Effector CD8-positive, alpha-beta T cell (primary cell): Measurements from ENCODE around the gene SAFB.
A peak's percentile ranks its signal among the peaks of the same experiment; 100 is the strongest.

Experiments
- DNase-seq: peaks from one replicate; lab custom pipeline; 2025; lab: John Stamatoyannopoulos, UW
- total RNA-seq, 4 experiments: gene quantifications; one replicate each; lab custom pipeline; 2026; lab: John Stamatoyannopoulos, UW

SAFB gene
- 146 to 181 (median 158) reads per million in 4 experiments for total RNA-seq

DNA sequence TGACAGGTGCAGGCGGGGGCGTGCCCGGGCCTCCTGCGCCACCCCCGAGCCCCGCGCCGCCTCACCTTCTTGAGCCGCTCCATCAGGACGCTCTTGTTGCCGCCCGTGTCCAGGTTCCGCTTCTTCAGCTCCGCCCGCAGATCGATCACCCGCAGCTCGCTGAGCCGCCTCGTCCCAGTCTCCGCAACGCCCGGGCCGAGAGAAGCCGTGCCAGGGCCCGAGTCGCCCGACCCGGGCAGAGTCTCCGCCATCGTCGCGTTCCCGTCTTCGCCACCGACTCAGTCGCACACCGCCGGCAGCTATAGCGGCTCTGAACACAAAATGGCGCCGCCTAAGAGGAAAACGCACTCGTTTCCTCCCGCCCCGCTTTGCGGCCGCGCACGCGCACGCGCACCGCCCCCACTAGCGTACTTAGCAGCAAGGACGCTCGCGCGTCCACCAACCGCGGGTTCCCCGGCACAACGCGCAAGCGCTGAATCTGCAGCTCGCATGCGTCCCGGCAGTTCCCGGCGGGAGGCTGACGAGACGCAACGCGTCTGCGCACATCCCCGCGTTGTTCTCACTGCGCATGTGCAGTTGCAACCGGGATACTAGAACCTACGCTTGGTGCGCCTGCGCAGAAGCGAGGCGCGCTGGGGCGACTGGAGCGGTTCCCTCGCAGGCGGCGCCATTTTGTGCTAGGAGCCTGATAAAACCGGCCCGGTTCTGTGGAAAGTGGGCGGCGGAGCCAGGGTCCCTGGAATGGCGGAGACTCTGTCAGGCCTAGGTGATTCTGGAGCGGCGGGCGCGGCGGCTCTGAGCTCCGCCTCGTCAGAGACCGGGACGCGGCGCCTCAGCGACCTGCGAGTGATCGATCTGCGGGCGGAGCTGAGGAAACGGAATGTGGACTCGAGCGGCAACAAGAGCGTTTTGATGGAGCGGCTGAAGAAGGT is at the start of gene SAFB, which contains the start of gene SAFB2:
TSS of gene SAFB (plus strand) at position 619 of the 932 bp plus-strand sequence. CDS start at position 742, 123 bp downstream.
TSS of gene SAFB2 (minus strand) at position 312 of the 932 bp plus-strand sequence. CDS start at position 251, 61 bp downstream.
- peak; percentile 100 for DNase-seq

DNA sequence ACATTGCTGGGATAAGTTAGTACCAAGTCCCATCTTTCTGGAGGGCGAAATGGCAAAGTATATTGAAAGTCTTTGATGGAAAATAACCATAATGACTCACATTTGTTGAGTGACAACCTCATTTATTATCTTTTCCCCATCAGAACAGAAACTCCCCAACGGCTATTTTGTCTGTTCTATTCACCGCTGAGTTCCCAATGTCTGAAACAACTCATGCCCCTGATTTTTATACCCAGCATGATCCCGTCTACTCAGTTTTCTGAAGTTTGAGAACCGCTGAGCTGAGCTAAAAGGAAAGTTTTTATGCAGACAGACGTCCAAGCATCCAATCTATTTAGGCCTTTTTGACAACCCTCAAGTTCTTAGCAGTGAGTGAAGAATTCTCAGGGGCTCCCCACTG is 47.3 kb upstream of the SAFB start:
- no peak for DNase-seq

DNA sequence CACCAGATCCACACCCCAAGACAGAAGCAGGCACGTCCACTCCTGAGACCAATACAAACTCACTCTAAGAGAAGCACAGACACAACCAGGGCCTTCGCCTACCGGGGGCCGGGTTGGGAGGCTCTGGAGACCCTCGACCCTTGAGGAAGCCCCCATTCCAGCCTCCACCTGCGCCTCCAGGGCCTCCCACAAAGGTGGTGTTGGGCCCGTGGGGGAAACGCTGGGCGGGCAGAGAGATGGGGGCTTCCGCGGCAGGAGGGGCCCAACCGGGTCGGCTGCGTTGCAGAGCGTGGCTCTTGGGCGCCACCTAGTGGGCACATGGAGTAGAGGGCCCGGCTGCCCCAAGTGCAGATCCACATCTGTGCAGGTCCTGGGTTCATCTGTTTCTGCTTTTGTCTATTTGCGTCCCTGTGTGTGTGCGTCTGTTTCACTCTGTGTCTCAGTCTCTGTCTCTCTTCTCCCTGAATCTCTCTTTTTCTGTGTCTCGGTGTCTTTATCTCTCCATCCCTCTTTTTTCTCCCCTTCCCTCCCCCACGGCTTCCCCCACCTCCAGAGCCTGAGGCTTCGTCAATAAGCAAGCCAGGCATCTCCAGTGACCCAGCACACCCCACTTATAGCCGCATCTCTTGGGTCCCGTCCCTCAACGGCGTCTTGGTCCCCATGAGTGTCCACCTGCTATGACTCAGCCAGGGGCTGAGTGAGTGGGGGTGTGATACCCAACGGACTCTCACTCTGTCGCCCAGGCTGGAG is 44.6 kb upstream of the SAFB start:
- peak; percentile 68 for DNase-seq

DNA sequence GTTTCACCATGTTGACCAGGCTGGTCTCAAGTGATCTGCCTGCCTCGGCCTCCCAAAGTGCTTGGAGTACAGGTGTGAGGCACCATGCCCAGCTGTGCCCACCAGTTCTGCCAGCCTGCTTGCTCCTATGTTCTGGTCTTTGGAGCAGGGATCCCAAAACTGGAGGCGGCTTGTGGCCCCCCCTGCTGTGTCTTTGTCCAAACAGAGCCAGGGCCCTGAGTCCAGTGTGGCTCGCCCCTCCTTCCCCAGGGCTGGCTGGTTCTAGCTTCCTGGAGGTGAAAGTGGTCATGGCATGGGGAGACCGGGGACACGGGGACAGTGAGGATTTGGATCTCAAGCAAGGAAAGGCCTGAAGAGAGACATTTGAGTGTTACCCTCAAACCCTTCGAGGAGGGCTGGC is 43.6 kb upstream of the SAFB start:
- no peak for DNase-seq

DNA sequence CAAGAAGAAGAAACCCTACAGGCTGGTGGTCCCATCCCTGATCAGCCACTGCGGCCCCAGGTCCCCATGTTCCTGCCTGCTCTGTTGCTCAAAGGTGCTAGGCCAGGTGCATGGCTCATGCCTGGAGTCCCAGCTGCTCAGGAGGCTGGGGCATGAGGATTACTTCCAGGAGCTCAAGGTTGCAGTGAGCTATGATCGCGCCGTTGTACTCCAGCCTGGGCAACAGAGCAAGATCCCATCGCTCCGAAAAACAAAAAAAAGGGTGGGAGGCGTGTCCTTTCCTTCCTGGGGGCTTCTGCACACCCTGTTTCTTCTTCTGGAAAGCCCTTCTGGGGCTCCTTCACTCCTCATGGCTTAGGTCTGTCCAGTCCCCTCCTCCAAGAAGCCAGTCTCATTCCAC is 43.2 kb upstream of the SAFB start:
- DNase-seq: no peak

DNA sequence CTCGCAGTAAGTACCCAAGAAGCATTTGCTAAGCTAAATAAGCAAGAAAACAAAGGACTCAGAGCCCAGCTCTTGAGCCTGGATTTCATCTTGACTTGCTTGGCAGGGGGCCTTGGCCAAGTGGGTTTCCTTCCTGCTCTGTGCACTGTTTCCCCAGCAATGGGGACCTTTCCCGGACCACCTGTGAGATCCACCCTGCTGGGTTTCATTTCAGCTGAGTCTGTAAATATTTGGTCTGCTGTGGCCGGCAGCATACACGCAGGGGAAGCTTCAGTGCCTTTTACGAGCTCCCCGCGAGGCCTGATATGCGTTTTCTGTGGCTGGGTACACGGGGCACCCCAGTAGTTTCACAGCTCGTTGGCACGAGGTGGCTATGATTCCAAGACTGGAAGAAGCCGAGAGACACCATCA is 42.7 kb upstream of the SAFB start:
- DNase-seq: no peak

DNA sequence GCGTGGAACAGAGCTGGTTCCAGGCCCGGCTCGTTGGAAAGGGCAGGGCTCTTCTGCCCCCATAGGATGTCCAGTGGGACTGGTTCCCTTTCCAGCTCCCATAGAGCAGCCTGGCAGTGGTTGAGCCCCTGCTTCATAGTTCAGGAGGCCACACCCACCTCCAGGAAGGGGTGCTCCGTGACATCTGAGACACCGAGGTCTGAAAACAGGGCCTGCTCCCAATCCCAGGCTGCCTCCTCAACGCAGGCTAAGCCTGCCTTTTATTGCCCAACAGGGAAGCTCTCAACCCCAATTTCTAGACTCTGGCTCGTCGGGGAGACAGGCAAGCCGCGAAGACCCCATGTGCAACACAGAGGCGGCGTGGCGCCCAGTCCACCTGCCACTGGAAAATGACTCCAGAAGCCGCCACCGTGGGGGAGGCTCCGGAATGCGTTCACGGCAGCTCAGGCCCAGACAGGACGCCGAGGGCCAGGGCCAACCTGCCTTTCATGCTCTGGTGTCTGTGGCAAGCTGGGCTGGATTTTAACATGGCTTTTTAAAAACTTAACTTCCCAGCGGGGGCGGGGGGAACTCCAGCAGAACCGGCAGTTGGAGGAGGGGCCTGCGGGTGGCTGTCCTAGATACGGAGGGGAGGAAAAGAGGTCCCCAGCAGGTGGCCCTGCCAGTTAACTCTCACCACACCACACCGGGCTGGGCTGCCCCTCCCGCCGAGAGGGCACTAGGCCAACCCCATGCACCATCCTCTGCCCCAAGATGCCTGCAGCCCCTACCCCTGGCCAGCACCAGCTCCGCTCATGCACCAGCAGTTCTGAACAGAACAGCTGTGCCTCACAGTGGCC is 37.2 kb upstream of the SAFB start:
- DNase-seq: peak; percentile 12

GRCh38 chr19:5586300-5587070 is 36.4 kb upstream of the SAFB start:
- DNase-seq: no peak

- DNase-seq: no peak
Measured at GRCh38 chr19:5587071-5587455, 35.8 kb upstream of the SAFB start.

DNA sequence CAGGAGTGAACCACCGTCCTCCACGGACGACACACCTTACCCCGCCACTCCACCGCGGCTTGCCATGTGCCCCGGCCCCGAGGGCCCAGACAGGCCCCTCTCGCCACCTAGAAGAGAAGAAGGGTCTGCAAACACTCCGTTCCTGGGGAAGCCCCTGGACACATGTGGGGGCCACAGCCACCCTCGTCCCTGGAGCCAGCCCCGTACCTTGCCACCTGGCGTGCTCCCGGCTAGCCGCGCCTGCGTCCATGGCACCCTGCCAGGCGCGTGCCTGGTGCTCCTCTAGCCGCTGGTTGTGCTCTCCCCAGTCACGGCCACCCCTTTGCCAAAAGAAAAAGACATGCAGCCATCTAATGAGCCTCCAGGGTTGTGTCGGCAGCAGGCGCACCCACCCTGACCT is 35.2 kb upstream of the SAFB start:
- no peak for DNase-seq

DNA sequence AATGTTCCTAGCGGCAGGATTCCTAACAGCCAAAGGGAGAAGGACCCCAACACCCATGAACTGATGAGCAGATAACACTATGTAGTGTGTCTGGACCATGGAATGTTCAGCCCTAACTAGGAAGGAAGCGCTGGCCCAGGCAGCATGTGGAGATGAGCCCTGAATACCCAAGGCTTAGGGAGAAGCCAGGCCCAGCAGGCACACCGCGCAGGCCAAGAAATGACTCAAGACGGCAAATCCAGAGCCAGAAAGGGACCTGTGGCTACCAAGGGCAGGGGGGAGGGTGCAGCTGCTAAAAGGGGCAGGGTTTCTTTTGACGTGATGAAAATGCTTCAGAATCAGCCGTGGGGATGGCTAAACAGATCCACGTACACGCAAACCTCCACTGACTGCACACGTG is 34.4 kb upstream of the SAFB start:
- no peak for DNase-seq

- no peak for DNase-seq
Measured at GRCh38 chr19:5588906-5589676, 33.8 kb upstream of the SAFB start.

- no peak for DNase-seq
Measured at GRCh38 chr19:5590151-5590864, 32.6 kb upstream of the SAFB start.

DNA sequence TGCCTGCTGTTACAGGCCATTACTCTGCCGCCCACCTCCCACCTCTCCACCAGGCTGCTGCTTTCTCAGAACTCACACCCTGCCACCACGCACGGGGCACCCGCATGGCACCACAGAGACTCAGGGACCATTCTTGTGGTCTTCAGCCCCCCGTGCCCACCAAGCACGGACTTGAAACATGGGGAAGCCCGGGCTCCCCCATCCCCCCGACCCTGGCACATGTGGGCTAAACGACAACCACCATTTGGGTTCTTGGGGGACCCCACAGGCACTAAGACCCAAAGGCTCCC is 32.1 kb upstream of the SAFB start:
- no peak for DNase-seq

GRCh38 chr19:5591476-5591875 is 31.4 kb upstream of the SAFB start:
- no peak for DNase-seq

DNA sequence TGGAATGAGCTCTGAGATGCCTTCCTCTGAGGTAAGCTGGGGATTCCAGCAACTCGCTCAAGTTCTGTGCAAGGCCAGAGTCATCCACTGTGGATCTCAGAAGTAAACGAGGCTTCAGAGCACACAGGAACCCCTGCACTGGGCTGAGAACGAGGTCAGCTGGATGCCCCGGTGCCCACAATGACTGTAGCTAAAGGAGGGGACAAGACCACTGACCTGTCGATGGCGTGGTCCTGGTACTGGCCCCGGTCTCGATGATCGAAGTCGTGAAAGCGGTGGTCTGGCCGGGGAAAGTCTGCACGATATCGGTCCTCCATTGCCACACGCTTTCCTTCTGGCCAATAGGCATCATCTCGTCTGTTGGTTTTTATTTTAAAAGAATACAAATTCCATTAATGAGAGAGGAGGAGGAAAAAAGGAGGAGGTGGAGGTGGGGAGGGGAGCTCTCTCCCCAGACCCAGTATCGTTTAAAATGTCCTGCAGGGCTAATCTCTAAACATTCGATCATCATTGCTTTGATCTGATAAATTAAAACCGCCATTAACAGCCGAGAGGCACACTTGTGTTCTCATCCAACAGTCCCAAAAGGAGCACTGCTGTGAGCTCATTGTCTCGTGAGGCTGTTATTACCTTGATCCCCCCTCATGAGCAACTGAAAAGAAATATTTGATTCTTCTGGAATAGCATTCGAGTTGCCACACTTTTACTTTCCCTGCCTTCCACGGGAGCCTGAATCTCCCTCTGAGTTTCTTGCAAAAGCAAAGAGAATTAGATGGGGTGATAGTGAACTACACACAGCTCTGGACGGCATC is 30.1 kb upstream of the SAFB start:
- no peak for DNase-seq

DNA sequence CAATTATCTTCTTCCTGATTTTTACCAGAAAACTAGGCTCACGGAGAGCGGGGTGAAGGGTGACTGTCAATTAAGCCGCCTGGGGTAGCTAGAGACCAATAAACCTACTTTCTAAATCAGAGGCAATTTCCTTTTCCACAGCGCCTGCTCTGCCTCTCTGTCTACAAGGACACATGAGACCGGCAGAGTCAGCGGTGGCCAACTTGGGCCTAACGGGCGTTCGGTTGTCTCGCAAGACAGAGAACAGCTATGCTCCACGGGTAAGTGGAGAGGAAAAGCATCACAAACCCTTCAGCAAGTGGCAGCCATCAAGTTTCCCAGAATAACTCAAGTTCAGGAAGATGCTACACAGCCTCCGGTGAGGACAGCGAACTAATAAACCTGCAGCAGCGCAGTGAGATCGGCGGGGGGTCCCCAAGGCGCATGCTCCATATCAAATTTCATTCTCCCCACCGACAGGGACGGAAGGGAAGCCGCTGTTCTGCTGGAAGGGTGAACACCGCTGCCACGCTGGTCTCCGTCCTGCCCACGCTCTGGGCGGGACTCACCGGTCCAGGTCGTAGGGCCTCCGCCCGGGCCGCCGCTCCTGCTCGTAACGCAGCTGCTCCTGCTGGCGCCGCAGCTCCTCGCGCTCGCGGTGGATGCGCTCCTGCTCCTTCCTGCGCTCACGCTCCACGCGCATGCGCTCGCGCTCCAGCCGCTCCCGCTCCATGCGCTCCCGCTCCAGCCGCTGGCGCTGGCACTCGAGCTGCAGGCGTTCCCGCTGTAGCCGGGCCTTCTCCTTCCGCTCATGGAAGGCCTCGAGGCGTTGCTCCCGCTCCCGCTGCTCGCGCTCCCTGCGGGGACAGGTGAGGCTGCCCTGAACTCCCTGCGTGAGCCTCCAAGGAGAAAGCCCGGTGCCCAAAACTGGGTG is 29.3 kb upstream of the SAFB start:
- DNase-seq: no peak

DNA sequence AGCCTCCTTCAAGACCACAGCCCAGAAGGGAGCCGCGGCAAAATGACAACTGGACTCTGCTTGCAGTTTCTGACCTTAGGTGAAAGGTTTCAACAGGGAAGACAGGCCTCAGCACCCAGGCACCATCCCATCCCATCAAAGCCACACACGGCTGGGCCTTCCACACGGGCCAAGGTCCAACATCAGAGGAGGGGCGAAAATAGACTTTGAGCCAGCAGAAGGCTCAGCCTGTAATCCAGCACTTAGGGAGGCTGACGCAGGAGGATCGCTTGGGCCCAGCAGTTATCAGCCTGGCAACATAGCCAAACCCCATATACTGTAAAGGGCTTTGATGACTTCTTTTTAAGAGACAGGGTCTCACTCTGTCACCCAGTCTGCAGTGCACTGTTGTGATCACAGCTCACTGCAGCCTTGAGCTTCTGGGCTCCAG is 28.3 kb upstream of the SAFB start:
- DNase-seq: no peak
